Hepatocyte (in vitro differentiated cells): ENCODE data around the gene ANKRD17.

Experiments used
- CTCF ChIP-seq: fragments of 200-600 bp; sonication (generic); IDR thresholded peaks from 2 replicates; pipeline ENCODE4 v1.5.1; 2016; ENCODE audit warnings: antibody characterized with exemption, mild to moderate bottlenecking; ENCODE audit not compliant: poor library complexity
- EZH2phosphoT487 ChIP-seq: fragments of 200-600 bp; sonication (generic); IDR thresholded peaks from one replicate; pipeline ENCODE4 v1.6.1; 2018; ENCODE audit warnings: antibody characterized with exemption, mild to moderate bottlenecking, low read depth, moderate library complexity; ENCODE audit not compliant: unreplicated experiment, severe bottlenecking

- no peak for TF ChIP-seq EZH2phosphoT487
- TF ChIP-seq CTCF: no peak
These were observed 23.4 kb upstream of the ANKRD17 start for GRCh38 chr4:73281982-73282381.
